NCI-H526 (cell line): ENCODE data around the gene PDCD1.
A peak's percentile ranks its signal among the peaks of the same experiment; 100 is the strongest.

ENCODE experiments used
- DNase-seq, 2 experiments: peaks; one replicate each; lab custom pipeline; 2025; lab: John Stamatoyannopoulos, UW

Gene PDCD1

DNA sequence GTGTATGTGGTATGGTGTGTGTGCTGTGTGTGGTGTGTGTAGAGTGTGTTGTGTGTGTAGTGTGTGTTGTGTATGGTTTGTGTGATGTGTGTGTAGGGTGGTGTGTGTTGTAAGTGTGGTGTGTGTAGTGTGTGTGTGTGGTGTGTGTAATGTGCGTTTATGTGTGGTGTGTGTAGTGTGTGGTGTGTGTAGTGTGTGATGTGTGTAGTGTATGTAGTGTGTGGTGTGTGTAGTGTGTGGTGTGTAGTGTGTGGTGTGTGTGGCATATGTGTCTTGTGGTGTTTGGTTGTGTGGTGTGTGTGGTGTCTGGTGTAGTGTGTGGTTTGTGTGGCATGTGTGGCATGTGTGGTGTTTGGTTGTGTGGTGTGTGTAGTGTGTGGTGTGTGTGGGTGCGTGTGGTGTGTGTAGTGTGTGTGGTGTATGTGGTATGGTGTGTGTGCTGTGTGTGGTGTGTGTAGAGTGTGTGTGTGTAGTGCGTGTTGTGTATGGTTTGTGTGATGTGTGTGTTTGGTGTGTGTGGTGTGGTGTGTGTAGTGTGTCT lies 6.8 kb upstream of the PDCD1 start:
- DNase-seq, result no peak

DNA sequence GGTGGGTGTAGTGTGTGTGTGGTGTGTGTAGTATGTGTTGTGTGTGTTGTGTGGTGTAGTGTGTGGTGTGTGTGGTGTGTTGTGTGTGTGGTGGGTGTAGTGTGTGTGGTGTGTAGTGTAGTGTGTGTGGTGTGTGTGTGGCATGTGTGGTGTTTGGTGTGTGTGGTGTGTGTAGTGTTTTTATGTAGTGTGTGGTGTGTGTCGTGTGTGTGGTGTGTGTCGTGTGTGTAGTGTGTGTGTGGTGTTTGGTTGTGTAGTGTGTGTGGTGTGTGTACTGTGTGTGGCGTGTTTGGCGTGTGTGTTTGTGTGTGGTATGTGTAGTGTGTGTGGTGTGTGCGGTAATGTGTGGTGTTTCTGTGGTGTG lies 6.1 kb upstream of the PDCD1 start:
- DNase-seq, result no peak

DNA sequence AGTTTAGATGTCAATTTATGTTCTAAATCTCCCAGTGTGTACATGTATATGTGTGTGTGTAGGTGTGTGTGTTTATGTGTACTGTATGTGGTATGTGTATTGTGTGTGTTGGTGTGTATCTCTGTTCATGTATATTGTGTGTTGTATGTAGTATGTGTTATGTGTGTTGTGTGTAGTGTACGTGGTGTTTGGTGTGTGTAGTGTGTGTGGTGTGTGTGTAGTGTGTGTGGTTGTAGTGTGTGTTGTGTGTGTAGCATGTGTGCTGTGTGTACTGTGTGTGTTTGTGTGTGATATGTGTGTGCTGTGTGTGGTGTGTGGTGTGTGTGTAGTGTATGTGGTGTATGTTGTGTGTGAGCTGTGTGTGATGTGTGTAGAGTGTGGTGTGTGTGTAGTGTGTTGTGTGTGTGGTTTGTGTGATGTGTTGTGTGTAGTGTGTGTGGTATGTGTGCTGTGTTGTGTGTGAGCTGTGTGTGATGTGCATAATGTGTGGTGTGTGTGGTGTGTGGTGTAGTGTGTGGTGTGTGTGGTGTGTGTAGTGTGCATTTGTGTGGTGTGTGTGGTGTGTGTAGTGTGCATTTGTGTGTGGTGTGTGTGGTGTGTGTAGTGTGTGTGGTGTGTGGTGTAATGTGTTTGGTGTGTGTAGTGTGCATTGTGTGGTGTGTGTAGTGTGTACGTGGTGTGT lies 5.6 kb upstream of the PDCD1 start:
- DNase-seq, result no peak

DNA sequence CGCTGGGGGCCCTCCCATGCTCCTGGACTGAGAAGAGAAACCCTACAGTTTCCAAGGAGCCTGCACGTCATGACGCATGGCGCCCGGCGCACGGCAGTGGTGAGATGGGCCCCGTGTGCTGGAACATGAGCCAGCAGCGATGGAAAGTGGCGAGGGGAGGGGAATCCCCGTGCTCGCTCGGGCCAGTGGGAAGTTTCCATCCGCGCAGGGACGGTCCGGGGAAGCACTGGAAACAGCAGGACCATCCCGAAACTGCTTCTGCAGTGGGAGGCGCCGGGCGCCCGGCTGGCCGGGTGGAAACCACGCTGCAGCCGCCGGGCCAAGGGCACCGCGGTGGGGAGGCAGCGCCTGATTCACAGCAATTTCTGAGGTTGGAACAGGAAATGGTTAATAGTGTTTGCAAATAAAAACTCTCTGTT lies 4.9 kb upstream of the PDCD1 start:
- no peak for DNase-seq

DNA sequence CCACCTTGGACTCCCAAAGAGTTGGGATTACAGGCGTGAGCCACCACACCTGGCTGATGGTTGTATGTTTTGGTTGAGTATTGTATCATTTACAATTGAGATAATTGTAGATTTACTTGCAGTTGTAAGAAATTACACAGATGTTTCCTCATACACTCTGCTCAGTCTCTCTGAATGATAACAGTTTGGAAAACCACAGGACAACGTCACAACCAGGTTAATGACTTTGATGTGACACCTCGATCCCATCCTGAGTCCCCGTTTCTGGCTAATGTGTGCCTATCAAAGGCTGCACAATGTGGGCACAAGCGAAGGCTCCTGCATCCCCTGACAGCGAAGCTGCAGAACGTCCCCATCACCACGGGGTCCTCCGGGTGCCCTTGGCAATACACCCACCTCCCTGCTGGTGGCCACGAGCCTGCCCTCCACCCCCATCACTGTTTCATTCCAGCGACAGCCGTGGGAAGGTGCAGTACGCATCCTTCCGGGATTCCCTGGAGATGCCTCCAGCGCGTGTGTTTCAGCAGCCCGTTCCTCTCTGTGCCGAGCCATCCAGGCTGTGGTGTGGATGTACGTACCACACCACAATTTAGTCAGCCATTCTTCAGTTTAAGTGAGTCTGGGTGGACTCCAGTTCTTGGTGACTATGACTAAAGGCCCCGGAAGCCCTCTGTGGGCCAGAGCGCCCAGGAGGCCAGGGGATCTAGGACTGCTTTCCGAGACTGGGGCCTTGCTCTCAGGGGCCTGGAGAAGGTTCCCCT lies 4.3 kb upstream of the PDCD1 start:
- no peak for DNase-seq

DNA sequence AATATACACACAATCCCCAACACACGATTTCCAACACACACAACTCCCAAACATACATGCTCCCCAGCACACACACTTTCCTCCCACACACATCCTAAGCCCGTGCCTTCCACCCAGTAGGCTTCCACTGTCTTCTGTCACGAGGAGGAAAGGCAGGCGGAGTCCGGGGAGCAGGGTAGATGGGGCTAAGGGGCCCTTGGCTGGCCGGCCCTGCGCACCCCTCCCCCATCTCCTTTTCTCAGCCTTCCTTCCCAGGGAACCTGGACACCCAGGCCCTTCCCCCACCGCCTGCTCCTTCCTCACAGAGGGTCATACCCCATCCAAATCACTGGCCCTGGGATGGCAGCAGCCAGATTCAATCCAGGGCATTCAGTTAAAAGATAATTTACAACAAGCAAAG lies 3.4 kb upstream of the PDCD1 start:
- no peak for DNase-seq

DNA sequence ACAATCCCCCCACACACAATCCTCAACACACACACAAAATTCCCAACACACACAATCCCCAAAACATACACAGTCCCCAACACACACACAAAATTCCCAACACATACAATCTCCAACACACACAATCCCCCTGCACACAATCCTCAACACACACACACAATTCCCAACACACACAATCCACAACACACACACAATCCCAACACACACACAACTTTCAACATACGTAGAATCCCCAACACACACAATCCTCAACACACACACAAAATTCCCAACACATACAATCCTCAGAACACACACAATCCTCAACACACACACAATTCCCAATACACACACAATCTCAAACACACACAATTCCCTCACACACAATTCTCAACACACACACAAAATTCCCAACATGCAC lies 2.6 kb upstream of the PDCD1 start:
- no peak for DNase-seq

DNA sequence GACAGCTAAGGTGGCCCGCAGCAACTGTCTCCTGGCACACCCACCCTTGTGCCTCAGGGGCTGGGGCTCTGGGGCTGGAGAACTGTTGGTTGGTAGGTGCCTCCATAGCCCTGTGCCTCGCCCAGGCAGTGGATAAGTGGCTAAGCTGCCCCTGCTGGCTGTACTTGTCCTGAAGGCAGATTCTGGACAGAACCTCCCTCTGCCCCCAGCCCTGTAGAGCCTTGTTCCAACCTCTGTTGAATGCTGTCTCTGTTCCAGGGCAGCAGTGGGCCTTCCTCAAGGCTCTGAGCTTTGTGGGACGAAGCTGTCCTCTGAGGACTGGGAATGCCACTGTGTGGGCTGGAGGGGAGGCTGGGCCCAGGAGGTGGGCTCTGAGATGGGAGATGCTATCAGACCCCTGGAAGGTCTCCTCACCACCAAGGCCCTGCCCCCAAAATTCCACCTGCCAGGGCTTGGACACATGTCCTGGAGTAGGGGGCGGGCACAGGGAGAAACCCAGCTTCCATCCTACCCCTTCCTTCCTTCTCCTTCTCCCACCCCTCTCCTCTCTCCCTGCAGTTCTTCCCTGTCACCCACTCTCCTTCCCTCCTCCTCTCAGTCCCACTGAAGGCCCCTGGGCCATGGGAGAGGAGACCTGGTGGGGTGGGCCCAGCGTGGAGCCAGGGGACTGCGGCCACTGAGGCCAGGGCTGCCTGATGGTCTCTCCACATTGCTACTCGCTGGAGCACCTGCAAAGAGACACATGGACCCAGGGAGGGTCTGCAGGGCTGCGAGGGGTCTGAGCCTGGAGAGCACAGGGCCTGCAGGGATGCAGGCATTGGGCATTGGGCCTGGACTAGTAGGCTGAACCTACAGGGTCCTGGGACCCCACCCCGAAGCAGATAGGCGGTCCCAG lies 1.7 kb upstream of the PDCD1 start:
- peak in 1 of 2 experiments; percentile 63 for DNase-seq

DNA sequence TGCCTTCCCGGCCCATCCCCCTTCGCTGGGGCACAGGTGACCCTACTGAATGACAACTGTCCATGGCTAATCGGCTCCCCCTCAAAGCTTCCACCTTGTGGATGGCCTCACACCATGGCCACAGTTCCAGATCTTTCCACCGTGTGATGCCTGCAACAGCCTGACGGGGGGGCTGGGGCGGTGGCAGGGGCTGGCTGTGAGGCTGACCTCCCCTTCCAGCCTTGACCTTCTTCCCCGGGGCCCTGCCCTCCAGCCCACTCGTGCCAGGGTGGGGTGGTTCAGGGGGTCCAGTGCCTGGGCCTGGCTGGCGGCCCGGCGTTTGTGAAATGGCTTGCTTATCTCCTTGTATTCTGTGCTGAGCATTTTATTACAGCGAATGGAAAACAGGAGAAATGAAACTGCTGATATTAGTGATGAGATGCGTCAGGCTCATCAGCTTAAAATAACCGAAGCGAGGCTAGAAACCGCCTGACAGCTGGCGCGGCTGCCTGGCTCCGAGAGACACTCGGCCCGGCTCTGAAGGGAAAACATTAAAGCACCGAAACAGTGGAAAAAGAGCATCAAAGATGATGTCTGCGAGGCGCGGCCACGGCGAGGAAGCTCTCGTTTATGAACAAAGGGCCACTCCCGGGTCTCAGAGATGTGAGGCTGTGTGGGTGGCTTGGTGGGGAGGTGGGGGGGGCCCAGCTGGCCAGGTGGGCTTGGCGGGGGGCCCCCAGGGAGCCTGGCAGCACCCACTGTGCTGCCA lies 916 bp upstream of the PDCD1 start:
- peak; percentile 41 to 69 for DNase-seq

DNA sequence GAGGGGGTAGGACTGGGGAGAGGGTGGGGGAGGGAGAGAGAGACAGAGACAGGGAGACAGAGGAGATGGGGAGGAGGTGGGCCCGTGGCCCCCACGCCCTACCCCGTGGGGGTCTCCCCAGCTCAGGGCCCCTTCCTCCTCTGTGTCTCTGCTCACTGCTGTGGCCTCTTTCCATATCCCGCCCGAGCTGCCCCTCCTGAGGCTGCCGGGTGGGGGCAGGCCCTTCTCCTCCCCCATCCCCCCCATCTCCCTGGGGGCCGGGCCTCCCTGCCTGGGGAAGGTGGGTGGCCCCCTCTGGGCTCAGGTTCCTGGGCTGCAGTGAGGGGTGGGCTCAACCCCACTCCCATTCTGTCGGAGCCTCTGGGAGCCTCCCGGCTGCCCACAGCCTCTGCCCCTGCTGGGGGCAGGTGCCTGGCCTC lies 332 bp upstream of the PDCD1 start:
- no peak for DNase-seq

DNA sequence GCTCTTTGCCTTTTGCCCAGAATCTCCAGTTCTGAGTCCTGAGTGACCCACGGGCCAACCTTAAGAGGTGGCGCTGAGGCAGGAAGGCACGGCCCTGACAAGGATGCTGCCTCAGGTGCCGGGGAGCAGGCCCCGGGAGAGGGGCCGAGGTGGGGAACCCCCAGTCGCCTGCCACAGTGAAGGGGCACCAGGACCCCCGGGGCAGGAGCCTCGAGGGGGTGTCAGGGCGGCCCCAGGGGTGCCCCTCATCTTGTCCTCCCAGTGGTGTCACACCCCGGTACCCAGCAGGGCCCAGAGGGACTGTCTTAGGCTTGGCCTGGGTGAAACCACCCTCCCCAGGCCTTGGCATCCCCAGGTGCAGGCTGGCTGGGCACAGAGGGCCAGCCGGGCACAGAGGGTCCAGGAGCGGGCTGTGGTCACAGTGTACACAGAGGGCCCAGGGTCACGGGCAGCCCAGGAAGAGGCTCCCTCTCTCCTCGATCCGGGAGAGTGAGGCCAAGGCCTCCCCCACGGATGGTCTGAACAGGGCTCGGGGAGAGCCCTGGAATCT lies 1.0 kb downstream of the PDCD1 start:
- DNase-seq, result no peak

DNA sequence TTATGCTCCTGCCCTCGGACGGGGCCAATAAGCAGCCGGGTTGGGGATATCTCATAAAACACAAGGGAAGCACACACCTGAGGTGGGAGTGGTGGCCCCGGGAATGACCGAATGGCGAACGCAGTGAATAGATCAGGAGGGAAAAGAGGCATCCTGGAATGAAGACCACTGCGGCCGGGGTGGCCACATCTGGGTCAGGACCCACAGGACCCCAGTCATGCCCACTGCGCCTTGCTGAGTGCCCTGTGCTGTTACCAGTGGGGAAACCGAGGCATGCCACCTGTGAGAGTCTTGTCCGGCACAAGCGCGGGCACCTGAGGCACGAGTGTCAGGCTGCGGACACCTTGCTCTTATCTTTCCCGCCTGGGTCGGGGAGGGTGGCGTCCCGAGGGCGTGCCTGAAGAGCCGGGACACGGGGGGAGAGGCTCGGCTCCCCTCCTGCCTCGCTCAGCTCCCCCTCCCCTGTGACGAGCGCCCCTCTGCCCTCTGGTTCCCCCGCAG lies 1.6 kb downstream of the PDCD1 start:
- no peak for DNase-seq

DNA sequence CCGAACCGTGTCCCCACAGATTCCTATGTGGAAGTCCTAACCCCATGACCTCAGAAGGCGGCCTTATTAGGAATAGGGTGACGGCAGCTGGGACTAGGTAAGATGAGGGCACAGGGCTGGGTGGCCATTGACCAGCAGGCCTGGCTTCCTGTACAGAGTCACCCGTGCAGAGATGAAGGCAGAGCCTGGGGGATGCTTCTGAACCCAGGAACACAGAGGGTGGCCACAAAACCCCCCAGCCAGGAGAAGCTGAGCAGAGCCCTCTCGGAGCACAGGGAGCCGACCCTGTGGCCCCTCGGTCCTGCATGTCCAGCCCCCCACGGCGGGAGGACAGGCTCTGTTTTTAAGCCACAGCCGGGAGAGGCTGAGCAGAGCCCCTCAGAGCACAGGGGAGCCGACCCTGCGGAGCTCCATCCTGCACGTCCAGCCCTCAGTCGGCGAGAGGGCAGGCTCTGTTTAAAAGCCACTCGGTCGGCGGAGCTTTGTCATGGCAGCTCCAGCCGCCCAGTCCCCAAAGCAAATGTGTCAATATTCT lies 2.7 kb downstream of the PDCD1 start:
- no peak for DNase-seq

DNA sequence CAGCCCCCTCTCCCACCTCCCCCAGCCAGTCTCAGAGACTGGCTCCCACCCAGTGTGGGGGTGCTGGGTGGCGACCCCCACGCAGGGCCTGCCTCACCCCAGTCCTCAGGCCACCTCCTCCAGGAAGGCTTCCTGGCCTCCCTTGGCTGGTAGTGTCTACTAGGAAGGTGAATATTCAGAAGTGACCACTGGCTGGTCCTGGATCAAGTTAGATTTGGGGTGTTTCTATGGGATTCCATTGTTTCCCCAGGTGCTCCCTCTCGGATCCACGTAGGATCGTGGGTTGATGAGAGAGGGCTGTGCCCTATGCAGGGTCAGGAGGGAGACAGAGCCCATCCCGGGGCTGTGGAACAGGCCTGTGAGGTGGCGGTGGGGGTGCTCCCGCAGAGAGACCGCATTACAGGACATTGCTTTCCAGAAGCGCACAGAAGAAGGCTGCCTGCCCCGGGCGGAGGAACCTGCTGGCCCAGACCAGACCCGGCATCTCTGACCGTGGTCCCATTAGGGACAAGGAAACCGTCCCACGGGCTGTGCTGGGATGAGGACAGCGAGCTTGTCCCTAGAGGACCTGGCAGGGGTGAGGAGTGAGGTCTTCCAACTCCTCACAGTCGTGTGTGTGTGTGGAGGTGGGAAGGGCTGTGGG lies 3.3 kb downstream of the PDCD1 start:
- no peak for DNase-seq

DNA sequence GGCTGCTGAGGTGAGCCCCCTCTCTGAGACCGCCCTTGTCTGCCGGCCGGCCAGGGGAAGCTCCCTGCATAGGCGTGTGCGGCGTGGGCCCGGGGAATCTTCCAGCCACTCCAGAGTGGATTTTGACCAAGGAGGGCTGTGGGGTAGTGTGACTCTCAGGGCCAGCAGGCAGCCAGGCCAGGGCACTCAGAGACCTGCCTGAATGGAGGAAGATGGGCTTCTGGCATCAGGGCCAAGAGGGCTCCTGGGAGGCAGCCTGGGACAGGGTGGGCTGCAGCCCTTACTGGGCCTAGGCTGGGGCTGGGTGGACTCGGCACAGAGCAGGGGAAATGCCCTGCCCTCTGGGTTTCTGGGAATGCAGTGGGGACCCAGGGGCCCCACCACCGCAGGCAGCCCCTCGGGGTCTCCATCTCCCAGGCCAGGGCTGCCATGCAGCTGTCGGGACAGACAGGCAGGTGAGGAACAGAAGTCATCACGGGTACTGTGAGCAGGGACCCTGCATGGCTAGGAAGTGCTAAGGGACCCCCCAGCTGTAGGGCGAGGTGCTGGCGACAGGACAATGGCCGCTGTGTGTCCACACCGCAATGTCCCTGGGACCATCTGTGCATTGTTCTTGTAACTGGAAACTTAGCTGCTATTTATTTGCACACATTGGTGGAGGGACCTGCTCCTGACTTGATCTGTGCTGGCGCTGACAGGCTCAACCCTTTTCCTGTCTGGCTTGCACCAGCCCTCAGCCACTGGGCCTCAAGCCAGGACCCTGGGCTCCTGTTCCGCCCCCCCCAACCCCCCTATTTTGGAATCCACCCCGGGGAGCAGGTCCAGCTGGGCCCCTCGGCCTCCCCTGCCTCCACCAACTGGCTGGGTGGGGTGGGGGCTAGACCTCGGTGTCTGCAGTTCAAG lies 4.1 kb downstream of the PDCD1 start:
- no peak for DNase-seq

DNA sequence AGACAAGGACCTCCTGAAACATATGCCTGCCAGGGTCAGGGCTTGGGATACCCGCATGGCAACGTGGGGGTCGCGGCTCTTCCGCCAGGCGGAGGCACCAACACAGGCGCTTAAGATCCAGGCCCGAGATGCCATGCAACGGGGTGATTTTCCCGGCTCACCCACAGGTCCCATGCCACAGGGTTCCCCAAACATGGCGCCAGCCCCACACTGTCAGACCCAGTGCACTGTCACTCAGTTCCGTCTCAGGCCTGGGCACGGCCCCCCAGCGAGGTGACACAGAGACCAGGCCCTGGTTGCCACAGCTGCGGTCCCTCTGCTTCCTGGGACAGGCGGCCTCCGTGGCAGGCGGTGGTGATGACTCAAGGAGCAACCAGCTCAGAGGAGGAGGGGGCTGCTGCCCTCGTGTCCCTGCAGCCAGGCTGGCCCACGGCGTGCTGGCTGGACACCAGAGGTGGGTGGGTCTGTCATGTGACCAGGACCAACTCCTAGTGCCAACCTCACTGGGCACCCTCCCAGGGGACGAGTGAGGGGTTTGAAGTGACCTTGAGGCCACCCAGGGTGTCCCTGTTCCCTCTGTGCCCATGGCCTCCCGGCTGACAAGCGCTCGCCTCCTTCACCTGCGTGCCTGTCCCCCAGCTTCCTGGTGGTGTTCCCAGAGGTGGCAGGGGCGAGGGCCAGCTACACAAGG lies 4.9 kb downstream of the PDCD1 start:
- DNase-seq, result no peak

DNA sequence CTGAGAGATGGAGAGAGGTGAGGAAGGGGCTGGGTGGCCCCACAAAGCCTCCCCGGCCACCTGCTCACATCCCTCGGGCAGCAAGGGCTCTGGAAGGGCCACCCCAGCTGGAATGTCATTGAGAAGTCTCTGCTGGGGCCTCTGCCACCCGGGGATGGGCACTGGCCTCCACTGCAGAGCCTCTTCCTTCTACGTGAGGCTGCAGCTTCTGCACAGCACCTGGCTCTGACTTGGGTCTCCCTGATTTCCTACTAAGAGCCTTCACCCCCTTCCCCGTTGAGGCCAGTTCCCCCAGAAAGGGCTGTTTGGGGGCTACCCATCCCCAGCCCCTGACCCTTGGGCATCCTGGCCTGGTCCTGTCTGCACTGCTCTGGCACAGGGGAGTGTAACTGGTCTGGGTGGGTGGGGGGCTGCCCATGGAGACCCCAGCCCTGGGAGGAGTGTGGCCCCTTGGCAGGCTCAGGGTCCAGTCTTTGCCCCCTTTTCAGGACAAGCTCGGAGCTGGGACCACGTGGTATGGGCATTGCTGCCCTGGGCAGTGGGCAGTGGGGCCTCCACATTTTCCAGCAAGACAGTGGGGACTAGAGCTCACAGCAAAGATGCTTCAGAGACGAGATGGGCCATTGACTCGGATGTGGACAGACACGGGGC lies 5.6 kb downstream of the PDCD1 start:
- DNase-seq, result no peak
